HCT116 (cell line): ENCODE results near the gene TRAPPC12. TPM values are rescaled to one million over a fixed set of nuclear protein-coding genes. Genes with fewer than 3 reads are reported as not detected.

Experiments
- ATAC-seq: fragments of 200-7000 bp; cut with Tn5 transposase; 2 replicates; pipeline ENCODE4 v1.9.1; 2020; ENCODE audit warnings: mild to moderate bottlenecking, moderate library complexity
- BruUV-seq: library from RNA; stranded (reverse); fragments of 400-500 nt; replicated peaks from 2 replicates; lab custom pipeline; 2021; lab: Mats Ljungman, UMichigan
- CTCF ChIA-PET: fragments of 300-600 bp; sonication (Branson Sonifier 250); formaldehyde crosslinking; loops from one replicate; lab custom pipeline; 2021; ENCODE audit warnings: antibody characterized with exemption; lab: Charles Lee
- POLR2A ChIA-PET: fragments of 300-600, 350-600 bp; sonication (Branson Sonifier 250); formaldehyde crosslinking; loops from one replicate; lab custom pipeline; 2021; ENCODE audit warnings: antibody characterized with exemption; lab: Charles Lee
- RAD21 ChIA-PET, 2 experiments: fragments of 300-600 bp; sonication (Branson Sonifier 250); formaldehyde crosslinking; loops; one replicate each; lab custom pipeline; 2023; ENCODE audit warnings: low total read pairs in 2 of 2; ENCODE audit not compliant: uncharacterized antibody in 2 of 2, unreplicated experiment in 2 of 2, low non-redundant PET in 1 of 2; lab: Charles Lee
- DNase-seq: peaks from one replicate; pipeline ENCODE4 v3.0.0-alpha.2; 2010; ENCODE audit warnings: low read depth, low spot score
- H2AFZ ChIP-seq: fragments of 200-600 bp; shearing (Covaris generic), sonication (generic); 2 replicates; pipeline ENCODE4 v1.6.1; 2017; ENCODE audit warnings: low read depth, mixed run types, mixed read lengths, antibody characterized with exemption, low read length; ENCODE audit not compliant: poor library complexity, severe bottlenecking
- H3K27ac ChIP-seq: 2 replicates; pipeline ENCODE4 v1.5.1; 2012; ENCODE audit warnings: low read depth, low read length
- H3K27me3 ChIP-seq: fragments of 200-600 bp; sonication (generic); 2 replicates; pipeline ENCODE4 v1.6.1; 2016; ENCODE audit warnings: mixed run types, low read length, mixed read lengths; ENCODE audit not compliant: insufficient read depth
- H3K36me3 ChIP-seq, 2 experiments: fragments of 200-500 bp in 1 of 2; fragments of 200-600 bp in 1 of 2; sonication (Bioruptor generic) in 1 of 2; sonication (generic) in 1 of 2; 2 replicates each; pipeline versions ENCODE4 v1.5.1 to v1.6.1; 2014 to 2016; ENCODE audit warnings: low read length in 2 of 2, inconsistent platforms in 1 of 2, mixed read lengths in 1 of 2, mixed run types in 1 of 2; ENCODE audit not compliant: insufficient read depth in 2 of 2, control insufficient read depth in 1 of 2
- H3K4me1 ChIP-seq, 2 experiments: fragments of 200-600 bp in 1 of 2; sonication (generic) in 1 of 2; 2 replicates each; pipeline versions ENCODE4 v1.5.1 to v1.6.1; 2012 to 2017; ENCODE audit warnings: low read length in 2 of 2, inconsistent platforms in 1 of 2, mild to moderate bottlenecking in 1 of 2, mixed read lengths in 1 of 2, mixed run types in 1 of 2, moderate library complexity in 1 of 2; ENCODE audit not compliant: insufficient read depth in 2 of 2, control insufficient read depth in 1 of 2
- H3K4me2 ChIP-seq: fragments of 200-600 bp; sonication (generic); 2 replicates; pipeline ENCODE4 v1.6.1; 2017; ENCODE audit warnings: mixed run types, low read length, mixed read lengths
- H3K4me3 ChIP-seq, 2 experiments: fragments of 200-600 bp in 1 of 2; sonication (generic) in 1 of 2; replicated peaks in 1 of 2; 2 replicates each; pipeline ENCODE4 v1.5.1; 2011 to 2016; ENCODE audit warnings: low read length in 2 of 2, control low read depth in 1 of 2, low read depth in 1 of 2, mild to moderate bottlenecking in 1 of 2, mixed read lengths in 1 of 2, mixed run types in 1 of 2
- H3K79me2 ChIP-seq: fragments of 200-600 bp; sonication (generic); 2 replicates; pipeline ENCODE4 v1.6.1; 2017; ENCODE audit warnings: mild to moderate bottlenecking, mixed run types, low read length, moderate library complexity, mixed read lengths; ENCODE audit not compliant: insufficient read depth
- H3K9ac ChIP-seq: fragments of 200-600 bp; sonication (generic); 2 replicates; pipeline ENCODE4 v1.6.1; 2016; ENCODE audit warnings: low read length, mixed read lengths
- H3K9me2 ChIP-seq: fragments of 200-600 bp; sonication (generic), shearing (Covaris generic); 2 replicates; pipeline ENCODE4 v1.6.1; 2017; ENCODE audit warnings: mixed run types, mild to moderate bottlenecking, moderate library complexity; ENCODE audit not compliant: insufficient read depth
- H3K9me3 ChIP-seq, 2 experiments: fragments of 200-500 bp in 1 of 2; fragments of 200-600 bp in 1 of 2; sonication (Bioruptor generic) in 1 of 2; sonication (generic) in 1 of 2; 2 replicates each; pipeline ENCODE4 v1.6.1; 2014 to 2017; ENCODE audit warnings: low read length in 2 of 2, mixed read lengths in 2 of 2, inconsistent platforms in 1 of 2, low read depth in 1 of 2, mild to moderate bottlenecking in 1 of 2, mixed run types in 1 of 2, moderate library complexity in 1 of 2; ENCODE audit not compliant: control insufficient read depth in 1 of 2, insufficient read depth in 1 of 2
- H4K20me1 ChIP-seq: fragments of 200-600 bp; sonication (generic), shearing (Covaris generic); 2 replicates; pipeline ENCODE4 v1.6.1; 2017; ENCODE audit warnings: mixed run types, mild to moderate bottlenecking, moderate library complexity; ENCODE audit not compliant: insufficient read depth
- CBX3 ChIP-seq: IDR thresholded peaks from 2 replicates; pipeline ENCODE4 v1.6.1; 2012; ENCODE audit warnings: low read depth
- CEBPB ChIP-seq: IDR thresholded peaks from 2 replicates; pipeline ENCODE4 v1.6.1; 2012; ENCODE audit warnings: low read depth
- EGR1 ChIP-seq: IDR thresholded peaks from 2 replicates; pipeline ENCODE4 v1.6.1; 2012; ENCODE audit warnings: low read depth
- ELF1 ChIP-seq: IDR thresholded peaks from 2 replicates; pipeline ENCODE4 v1.6.1; 2012; ENCODE audit warnings: low read depth, borderline replicate concordance
- EZH2phosphoT487 ChIP-seq: fragments of 200-600 bp; IDR thresholded peaks from 2 replicates; pipeline ENCODE4 v1.6.1; 2018; ENCODE audit warnings: antibody characterized with exemption, borderline replicate concordance
- FOSL1 ChIP-seq: IDR thresholded peaks from 2 replicates; pipeline ENCODE4 v1.6.1; 2012; ENCODE audit warnings: low read depth
- POLR2AphosphoS5 ChIP-seq: IDR thresholded peaks from 2 replicates; pipeline ENCODE4 v1.6.1; 2011; ENCODE audit warnings: mild to moderate bottlenecking, low read depth, low read length, moderate library complexity
- SIN3A ChIP-seq: IDR thresholded peaks from 2 replicates; pipeline ENCODE4 v1.6.1; 2012; ENCODE audit warnings: low read depth
- SP1 ChIP-seq: IDR thresholded peaks from 2 replicates; pipeline ENCODE4 v1.6.1; 2012; ENCODE audit warnings: low read depth
- SRF ChIP-seq: IDR thresholded peaks from 2 replicates; pipeline ENCODE4 v1.6.1; 2012; ENCODE audit warnings: low read depth
- TCF7L2 ChIP-seq: IDR thresholded peaks from 2 replicates; pipeline ENCODE4 v1.7.0; 2011; ENCODE audit warnings: borderline replicate concordance, inconsistent platforms; ENCODE audit not compliant: insufficient read depth, insufficient read length; ENCODE audit errors: extremely low read depth
- YY1 ChIP-seq: IDR thresholded peaks from 2 replicates; pipeline ENCODE4 v1.6.1; 2011; ENCODE audit warnings: low read length, low read depth, moderate library complexity, mild to moderate bottlenecking; ENCODE audit not compliant: insufficient replicate concordance; ENCODE audit errors: extremely low read depth
- ZBTB33 ChIP-seq: IDR thresholded peaks from 2 replicates; pipeline ENCODE4 v1.6.1; 2011; ENCODE audit warnings: mild to moderate bottlenecking, low read length, moderate library complexity; ENCODE audit not compliant: insufficient replicate concordance; ENCODE audit errors: extremely low read depth
- ZFX ChIP-seq: fragments of 450-650 bp; IDR thresholded peaks from 2 replicates; pipeline ENCODE4 v1.6.1; 2017
- ZNF274 ChIP-seq: fragments of 200-500 bp; sonication (Bioruptor generic); IDR thresholded peaks from 2 replicates; pipeline ENCODE4 v1.6.1; 2014; ENCODE audit warnings: mild to moderate bottlenecking, low read depth, low read length, inconsistent platforms
- intact Hi-C: fragments of 100-400 bp; cut with micrococcal nuclease; formaldehyde crosslinking; loops from 2 replicates; pipeline ENCODE4 v1.10.0; 2022
- total RNA-seq: library from RNA; stranded (reverse); gene quantifications from one replicate; pipeline ENCODE4 v1.2.1, GENCODE V29; 2021; ENCODE audit not compliant: unreplicated experiment
- TF ChIP-seq, protein P1 (sequence below), 3 experiments: fragments of 200-600 bp in 1 of 3; sonication (generic) in 1 of 3; IDR thresholded peaks in 2 of 3; conservative IDR thresholded peaks in 1 of 3; 2 replicates each; pipeline ENCODE4 v1.5.1; 2012 to 2017; ENCODE audit warnings: low read depth in 2 of 3, low read length in 2 of 3, antibody characterized with exemption in 1 of 3, borderline replicate concordance in 1 of 3, control low read depth in 1 of 3, mild to moderate bottlenecking in 1 of 3, mixed read lengths in 1 of 3, mixed run types in 1 of 3, moderate library complexity in 1 of 3; ENCODE audit not compliant: insufficient read depth in 1 of 3

Gene TRAPPC12
- total RNA-seq, 1 experiment from 2014 or later = 47.4 TPM

DNA sequence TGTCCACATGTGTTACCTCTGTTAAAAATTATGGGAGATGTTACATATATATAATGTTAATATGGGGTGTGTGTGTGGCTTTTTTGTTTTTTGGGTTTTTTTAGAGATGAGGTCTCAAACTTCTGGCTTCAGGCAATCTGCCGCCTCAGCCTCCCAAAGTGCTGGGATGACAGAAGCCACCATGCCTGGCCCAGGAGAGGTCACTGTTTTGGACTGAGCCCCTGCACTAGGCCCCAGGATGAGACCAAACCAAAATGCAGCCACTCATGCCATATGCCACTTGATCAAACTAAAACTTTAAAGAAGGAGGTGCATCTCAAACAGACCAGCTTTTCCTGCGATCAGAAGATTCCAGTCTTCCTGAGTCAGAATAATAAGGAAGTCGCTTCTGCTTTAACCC is 137.3 kb downstream of the TRAPPC12 start:
- H3K9me3 ChIP-seq = 0 out of 4 replicates have a peak, but pooled peaks cover 0 to 3% of the 10 kb centered on the region in 2 experiments
- BruUV-seq = no TSS peak
- intact Hi-C loops = no loop called here
- POLR2A ChIA-PET = no interaction called here
- CTCF ChIA-PET = no interaction called here
- H3K27ac ChIP-seq = no peak overlapping the region
- no peak overlapping the region for H3K4me2 ChIP-seq
- no peaks in the 10 kb centered on the region for H3K27me3 ChIP-seq
- H3K9ac ChIP-seq = no peak overlapping the region
- RAD21 ChIA-PET = no interaction called here
- no peak overlapping the region for H2AFZ ChIP-seq
- no peak overlapping the region for H3K4me3 ChIP-seq
- TF ChIP-seq SRF = no peak
- no peak for TF ChIP-seq ZNF274
- no peak for TF ChIP-seq YY1
- TF ChIP-seq EGR1 = no peak
- TF ChIP-seq CEBPB = no peak
- TF ChIP-seq ELF1 = no peak
- no peak for TF ChIP-seq TCF7L2
- TF ChIP-seq POLR2AphosphoS5 = no peak
- no peak for TF ChIP-seq EZH2phosphoT487
- H3K9me2 ChIP-seq = no peaks in the 10 kb centered on the region
- no peaks in the 10 kb centered on the region for H3K36me3 ChIP-seq
- no peak for DNase-seq
- H3K4me1 ChIP-seq = peaks cover 4 to 22% of the 10 kb centered on the region in 2 experiments; a peak in 3 of 4 replicates
- H3K79me2 ChIP-seq = peaks cover 11% of the 10 kb centered on the region
- ATAC-seq = no peak
- no peaks in the 10 kb centered on the region for H4K20me1 ChIP-seq

DNA sequence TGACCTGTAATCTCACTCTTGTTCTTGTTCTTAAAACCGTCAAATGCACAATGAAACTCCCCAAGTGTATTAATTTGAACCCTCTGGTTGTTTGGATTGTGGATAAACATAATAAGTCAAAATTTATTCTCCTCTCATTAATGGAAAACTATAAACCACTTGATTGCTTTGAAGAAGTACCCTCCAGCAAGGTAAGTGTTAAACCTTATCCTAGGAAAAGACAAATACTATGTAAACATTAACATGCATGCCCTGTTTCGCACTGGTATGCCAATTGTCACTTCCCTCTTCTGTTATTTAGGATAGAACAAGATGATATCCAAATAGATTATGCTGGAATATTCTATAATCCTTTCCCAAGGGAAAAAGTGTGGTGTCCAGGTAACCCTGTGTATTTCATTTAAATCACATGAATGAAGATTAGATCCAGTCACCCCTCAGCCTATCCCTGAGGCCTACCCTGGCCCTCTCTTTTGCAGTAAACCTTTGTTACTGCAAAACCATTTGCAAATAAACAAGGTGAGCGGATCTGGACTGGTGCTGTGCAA is 138.5 kb downstream of the TRAPPC12 start:
- 0 out of 4 replicates have a peak, but pooled peaks cover 0 to 3% of the 10 kb centered on the region in 2 experiments for H3K9me3 ChIP-seq
- DNase-seq (no peak), ATAC-seq (no peak)
- peak overlapping the region; percentile 57 for H3K27ac ChIP-seq
- POLR2A ChIA-PET = interaction anchor here (1.0 kb wide), 1 partner anchor 140 kb away, joined by 4 read pairs; the partner anchor contains the start of gene EIPR1
- intact Hi-C loops = no loop called here
- RAD21 ChIA-PET = no interaction called here
- peaks cover 4 to 22% of the 10 kb centered on the region in 2 experiments; a peak in 3 of 4 replicates for H3K4me1 ChIP-seq
- no TSS peak for BruUV-seq
- no peaks in the 10 kb centered on the region for H3K27me3 ChIP-seq
- H3K36me3 ChIP-seq = no peaks in the 10 kb centered on the region
- no peaks in the 10 kb centered on the region for H4K20me1 ChIP-seq
- CTCF ChIA-PET = no interaction called here
- peak overlapping the region; percentile 79 for H3K4me2 ChIP-seq
- peak overlapping the region; percentile 60 to 68 for H3K4me3 ChIP-seq
- no peak overlapping the region for H2AFZ ChIP-seq
- H3K9ac ChIP-seq = peak overlapping the region; percentile 84
- H3K79me2 ChIP-seq = peaks cover 11% of the 10 kb centered on the region
- H3K9me2 ChIP-seq = no peaks in the 10 kb centered on the region
- no peak for TF ChIP-seq SP1
- TF ChIP-seq CBX3 = no peak
- no peak for TF ChIP-seq SRF
- TF ChIP-seq SIN3A = no peak
- no peak for TF ChIP-seq ZBTB33
- no peak for TF ChIP-seq POLR2AphosphoS5
- TF ChIP-seq ELF1 = no peak
- TF ChIP-seq FOSL1 = no peak
- TF ChIP-seq YY1 = no peak
- TF ChIP-seq EGR1 = no peak
- TF ChIP-seq, protein P1, sequence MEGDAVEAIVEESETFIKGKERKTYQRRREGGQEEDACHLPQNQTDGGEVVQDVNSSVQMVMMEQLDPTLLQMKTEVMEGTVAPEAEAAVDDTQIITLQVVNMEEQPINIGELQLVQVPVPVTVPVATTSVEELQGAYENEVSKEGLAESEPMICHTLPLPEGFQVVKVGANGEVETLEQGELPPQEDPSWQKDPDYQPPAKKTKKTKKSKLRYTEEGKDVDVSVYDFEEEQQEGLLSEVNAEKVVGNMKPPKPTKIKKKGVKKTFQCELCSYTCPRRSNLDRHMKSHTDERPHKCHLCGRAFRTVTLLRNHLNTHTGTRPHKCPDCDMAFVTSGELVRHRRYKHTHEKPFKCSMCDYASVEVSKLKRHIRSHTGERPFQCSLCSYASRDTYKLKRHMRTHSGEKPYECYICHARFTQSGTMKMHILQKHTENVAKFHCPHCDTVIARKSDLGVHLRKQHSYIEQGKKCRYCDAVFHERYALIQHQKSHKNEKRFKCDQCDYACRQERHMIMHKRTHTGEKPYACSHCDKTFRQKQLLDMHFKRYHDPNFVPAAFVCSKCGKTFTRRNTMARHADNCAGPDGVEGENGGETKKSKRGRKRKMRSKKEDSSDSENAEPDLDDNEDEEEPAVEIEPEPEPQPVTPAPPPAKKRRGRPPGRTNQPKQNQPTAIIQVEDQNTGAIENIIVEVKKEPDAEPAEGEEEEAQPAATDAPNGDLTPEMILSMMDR (IDR thresholded peaks at IDR 0.05 in 2 of 3, conservative IDR thresholded peaks at IDR 0.05 in 1 of 3; ENCODE audit: borderline replicate concordance in 1 of 3, insufficient read depth in 1 of 3, low read depth in 2 of 3, low read length in 2 of 3) = no peak
- no peak for TF ChIP-seq ZFX
